ENCODE measurements around the gene LTBP1.
A peak's percentile ranks its signal among the peaks of the same experiment; 100 is the strongest.
"Not testable (repeated sequence)": the region's sequence is repeated elsewhere in the genome, so short reads cannot be mapped to it uniquely, and the experiment has no call there.

LTBP1 gene

GRCh38 chr2:33153008-33153407, 206.3 kb downstream of the LTBP1 start:
- DNase-seq = peak; percentile 86

- DNase-seq = peak; percentile 84
These were observed 211.8 kb downstream of the LTBP1 start for GRCh38 chr2:33158482-33159003.

GRCh38 chr2:33160191-33160590, 213.4 kb downstream of the LTBP1 start:
- peak; percentile 86 for DNase-seq

- DNase-seq = peak; percentile 93
These were observed 219.6 kb downstream of the LTBP1 start for GRCh38 chr2:33166287-33166881.

GRCh38 chr2:33167622-33168245, 221.0 kb downstream of the LTBP1 start:
- DNase-seq = peak; percentile 63

GRCh38 chr2:33168425-33168824, 221.7 kb downstream of the LTBP1 start:
- no peak for DNase-seq

GRCh38 chr2:33168922-33169321, 222.2 kb downstream of the LTBP1 start:
- no peak for DNase-seq

GRCh38 chr2:33170251-33170650, 223.5 kb downstream of the LTBP1 start:
- not testable (repeated sequence) for DNase-seq

GRCh38 chr2:33177627-33178026, 230.9 kb downstream of the LTBP1 start:
- DNase-seq = no peak

GRCh38 chr2:33178209-33178608, 231.5 kb downstream of the LTBP1 start:
- DNase-seq = no peak

- DNase-seq = no peak
These were observed 234.2 kb downstream of the LTBP1 start for GRCh38 chr2:33180915-33181314.

- DNase-seq = no peak
These were observed 234.7 kb downstream of the LTBP1 start for GRCh38 chr2:33181466-33181865.

- DNase-seq = no peak
These were observed 237.3 kb downstream of the LTBP1 start for GRCh38 chr2:33184041-33184440.

- no peak for DNase-seq
These were observed 240.2 kb downstream of the LTBP1 start for GRCh38 chr2:33186937-33187336.

- DNase-seq = no peak
These were observed 242.0 kb downstream of the LTBP1 start for GRCh38 chr2:33188799-33189198.

GRCh38 chr2:33190393-33190937, 243.7 kb downstream of the LTBP1 start:
- no peak for DNase-seq

- no peak for DNase-seq
These were observed 249.1 kb downstream of the LTBP1 start for GRCh38 chr2:33195891-33196290.

GRCh38 chr2:33196700-33197099, 249.9 kb downstream of the LTBP1 start:
- DNase-seq = no peak

GRCh38 chr2:33197198-33197938, 250.6 kb downstream of the LTBP1 start:
- no peak for DNase-seq

- DNase-seq = no peak
These were observed 256.1 kb downstream of the LTBP1 start for GRCh38 chr2:33202641-33203522.

GRCh38 chr2:33204945-33205344, 258.2 kb downstream of the LTBP1 start:
- no peak for DNase-seq

GRCh38 chr2:33205693-33206434, 259.1 kb downstream of the LTBP1 start:
- no peak for DNase-seq

Data from fibroblast of skin of right biceps (primary cell).